ENCODE results near the gene ANAPC4.
A peak's percentile ranks its signal among the peaks of the same experiment; 100 is the strongest.

Gene ANAPC4

DNA sequence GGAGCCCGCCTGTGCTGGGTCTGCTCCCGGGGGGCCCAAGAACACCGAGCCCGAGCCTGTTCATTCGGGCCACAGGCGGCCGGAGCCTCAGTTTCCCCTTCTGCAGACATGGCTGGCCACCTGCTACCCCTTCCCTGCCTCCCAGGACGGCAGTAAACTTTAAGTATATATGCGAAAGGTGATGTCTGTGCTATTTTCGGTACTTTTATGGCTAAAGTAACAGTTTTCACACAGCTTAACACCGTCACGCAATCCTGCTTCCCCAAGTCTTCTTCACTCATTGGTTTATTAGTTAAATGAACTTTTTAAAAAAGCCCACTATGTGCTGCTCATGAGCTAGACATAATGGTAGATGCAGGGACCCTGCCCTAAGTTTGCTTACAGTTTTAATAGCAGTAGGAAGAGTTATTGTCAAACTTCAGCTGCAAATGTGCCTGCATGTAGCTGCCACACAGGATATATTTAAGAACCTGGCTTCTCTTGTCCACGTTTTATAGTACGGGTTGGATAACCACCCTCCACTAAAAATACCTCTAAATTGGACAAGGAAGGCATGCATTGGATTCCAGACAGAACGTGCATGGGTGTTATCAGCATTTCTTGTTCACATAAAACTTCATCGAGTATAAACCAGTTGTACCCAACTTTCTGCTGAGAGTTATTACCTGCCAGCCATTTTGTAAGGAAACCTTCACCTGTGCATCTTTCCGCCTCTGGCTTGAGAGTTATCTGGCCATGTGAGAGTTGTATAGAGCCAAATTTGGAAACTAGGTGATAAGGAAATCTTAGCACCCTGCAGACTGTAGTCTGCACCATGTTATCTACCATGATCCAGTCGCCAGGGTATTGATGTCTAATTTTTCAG lies 741 bp downstream of the ANAPC4 start:
- CTCF ChIA-PET = interaction anchor here (0.9 to 2.5 kb wide), 5 partner anchors 10 to 65 kb away, joined by 3 to 17 read pairs (median 8); partner anchors contain the start of gene ZCCHC4
- DNase-seq (ENCODE audit: extremely low spot score) = peak; percentile 13
- TF ChIP-seq, protein P1, sequence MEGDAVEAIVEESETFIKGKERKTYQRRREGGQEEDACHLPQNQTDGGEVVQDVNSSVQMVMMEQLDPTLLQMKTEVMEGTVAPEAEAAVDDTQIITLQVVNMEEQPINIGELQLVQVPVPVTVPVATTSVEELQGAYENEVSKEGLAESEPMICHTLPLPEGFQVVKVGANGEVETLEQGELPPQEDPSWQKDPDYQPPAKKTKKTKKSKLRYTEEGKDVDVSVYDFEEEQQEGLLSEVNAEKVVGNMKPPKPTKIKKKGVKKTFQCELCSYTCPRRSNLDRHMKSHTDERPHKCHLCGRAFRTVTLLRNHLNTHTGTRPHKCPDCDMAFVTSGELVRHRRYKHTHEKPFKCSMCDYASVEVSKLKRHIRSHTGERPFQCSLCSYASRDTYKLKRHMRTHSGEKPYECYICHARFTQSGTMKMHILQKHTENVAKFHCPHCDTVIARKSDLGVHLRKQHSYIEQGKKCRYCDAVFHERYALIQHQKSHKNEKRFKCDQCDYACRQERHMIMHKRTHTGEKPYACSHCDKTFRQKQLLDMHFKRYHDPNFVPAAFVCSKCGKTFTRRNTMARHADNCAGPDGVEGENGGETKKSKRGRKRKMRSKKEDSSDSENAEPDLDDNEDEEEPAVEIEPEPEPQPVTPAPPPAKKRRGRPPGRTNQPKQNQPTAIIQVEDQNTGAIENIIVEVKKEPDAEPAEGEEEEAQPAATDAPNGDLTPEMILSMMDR (IDR thresholded peaks at IDR 0.05; ENCODE audit: control extremely low read depth, extremely low read depth, low read depth, missing control alignments) = no peak
- POLR2A ChIA-PET = no interaction called here

DNA sequence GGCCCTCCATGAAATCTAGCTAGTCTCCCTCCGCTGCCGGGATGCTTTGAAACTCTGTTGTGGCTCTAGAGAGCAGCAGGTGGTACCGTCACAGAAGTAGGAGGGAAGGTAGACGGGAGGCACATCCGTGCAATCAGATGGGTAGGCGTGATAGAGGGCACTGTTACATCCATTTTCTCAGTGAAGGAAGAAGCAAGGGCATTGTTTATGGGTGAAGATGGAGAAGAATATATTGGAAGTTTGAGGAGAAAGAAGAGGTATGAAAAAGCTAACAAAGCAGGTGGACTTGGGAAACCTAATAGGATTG lies 1.3 kb downstream of the ANAPC4 start:
- TF ChIP-seq, protein P1 (IDR thresholded peaks at IDR 0.05; ENCODE audit: control extremely low read depth, extremely low read depth, low read depth, missing control alignments) = no peak
- POLR2A ChIA-PET = no interaction called here
- CTCF ChIA-PET = interaction anchor here (1.6 to 2.5 kb wide), 3 partner anchors 31 to 66 kb away, joined by 4 to 17 read pairs (median 10); partner anchors contain the start of gene ZCCHC4

DNA sequence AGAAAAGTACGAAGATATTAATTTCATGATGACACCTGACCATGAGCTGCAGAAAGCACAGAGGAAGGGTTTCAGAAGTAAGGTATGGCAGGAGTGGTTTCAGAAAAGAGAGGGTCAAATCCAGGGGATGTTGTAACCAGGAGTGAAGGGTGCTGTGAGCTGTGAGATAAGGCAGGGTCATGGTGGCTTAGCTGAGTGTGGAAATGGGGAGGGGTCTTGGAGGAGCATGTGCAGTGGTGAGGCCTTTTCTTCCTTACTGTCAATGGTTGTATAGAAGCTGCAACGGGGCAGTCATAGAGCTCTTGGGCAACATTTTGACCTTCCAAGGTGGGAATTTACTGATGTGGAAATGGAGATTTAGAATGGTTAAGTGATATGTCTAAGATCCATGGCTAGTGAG lies 2.5 kb downstream of the ANAPC4 start:
- TF ChIP-seq, protein P1 (IDR thresholded peaks at IDR 0.05; ENCODE audit: control extremely low read depth, extremely low read depth, low read depth, missing control alignments) = no peak
- ChIA-PET POLR2A (no interaction called here), CTCF (interaction anchor here (0.6 to 1.7 kb wide), 3 partner anchors 11 to 67 kb away, joined by 3 to 6 read pairs (median 3); partner anchors contain the start of gene ZCCHC4)
- DNase-seq (ENCODE audit: extremely low spot score) = no peak

More for the DNA sequence above, 1.3 kb downstream of the ANAPC4 start:
- DNase-seq (ENCODE audit: extremely low spot score) = no peak

DNA sequence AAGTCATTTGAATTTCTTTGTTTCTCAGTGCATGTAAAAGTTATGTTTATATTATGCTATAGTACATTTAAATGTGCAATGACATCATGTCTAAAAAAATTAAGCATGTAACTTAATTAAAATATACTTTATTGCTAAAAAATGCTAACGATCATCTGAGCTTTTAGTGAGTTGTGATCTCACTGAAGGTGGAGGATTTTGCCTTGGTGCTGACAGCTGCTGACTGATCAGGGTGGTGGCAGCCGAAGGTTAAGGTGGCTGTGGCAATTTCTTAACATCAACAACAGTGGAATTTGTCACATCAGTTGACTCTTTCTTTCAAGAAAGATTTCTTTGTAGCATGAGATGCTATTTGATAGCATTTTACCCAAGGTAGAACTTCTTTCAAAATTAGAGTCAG lies 6.6 kb downstream of the ANAPC4 start:
- ChIA-PET CTCF (interaction anchor here (0.9 kb wide), 1 partner anchor 10 kb away, joined by 3 read pairs; no protein-coding TSS in a partner anchor), POLR2A (no interaction called here)
- TF ChIP-seq, protein P1 (IDR thresholded peaks at IDR 0.05; ENCODE audit: control extremely low read depth, extremely low read depth, low read depth, missing control alignments) = no peak
- DNase-seq (ENCODE audit: extremely low spot score) = no peak

DNA sequence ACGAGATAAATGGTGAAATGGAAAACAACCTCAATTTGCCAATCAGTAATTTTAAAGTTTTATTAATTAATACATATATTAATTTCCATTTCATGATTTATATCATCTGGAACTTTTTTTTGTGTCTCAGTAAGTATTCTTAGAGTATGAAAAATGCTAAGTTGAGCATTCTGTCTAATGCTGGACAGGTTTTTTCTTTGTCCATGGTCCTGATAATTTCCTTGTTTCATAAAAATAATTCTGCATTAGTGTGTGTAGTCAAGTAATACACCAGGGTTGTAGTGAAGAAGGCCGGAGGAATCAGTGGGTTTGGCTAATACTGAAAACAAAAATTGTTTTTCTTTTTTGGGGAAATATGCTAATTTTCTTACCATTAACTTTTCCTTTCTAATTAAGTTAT lies 9.9 kb downstream of the ANAPC4 start:
- no peak for DNase-seq (ENCODE audit: extremely low spot score)
- TF ChIP-seq, protein P1 (IDR thresholded peaks at IDR 0.05; ENCODE audit: control extremely low read depth, extremely low read depth, low read depth, missing control alignments) = no peak
- ChIA-PET CTCF (interaction anchor here (1.1 to 1.5 kb wide), 4 partner anchors 9 to 75 kb away, joined by 3 to 4 read pairs (median 3); partner anchors contain the start of gene ZCCHC4), POLR2A (no interaction called here)

DNA sequence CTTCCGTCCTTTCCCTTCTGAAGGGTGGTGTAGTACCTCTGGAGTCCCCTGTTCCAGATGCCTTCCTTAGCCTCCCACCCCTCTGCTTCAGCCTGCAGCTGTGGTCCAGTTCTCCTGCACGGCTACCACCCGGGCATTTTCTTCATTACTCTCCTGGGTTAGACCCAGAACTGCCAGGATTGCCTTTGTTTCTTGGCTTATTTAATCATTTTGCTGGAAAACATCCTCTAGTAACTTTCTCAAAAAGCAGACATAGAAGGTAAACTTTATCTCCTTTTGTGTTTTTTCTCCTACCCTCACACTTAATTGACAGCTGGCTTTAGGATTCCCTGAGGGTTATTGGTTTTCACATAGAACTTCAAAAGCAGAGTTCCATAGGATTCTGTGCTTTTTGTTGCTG lies 20.2 kb downstream of the ANAPC4 start:
- DNase-seq (ENCODE audit: extremely low spot score) = no peak
- TF ChIP-seq, protein P1 (IDR thresholded peaks at IDR 0.05; ENCODE audit: control extremely low read depth, extremely low read depth, low read depth, missing control alignments) = no peak
- ChIA-PET CTCF (interaction anchor here (1.2 kb wide), 1 partner anchor 9 kb away, joined by 4 read pairs; no protein-coding TSS in a partner anchor), POLR2A (no interaction called here)
